Superior temporal gyrus (tissue), 1 donor: ENCODE measurements around the gene UBE2R2.
"Not testable (repeated sequence)": the region's sequence is repeated elsewhere in the genome, so short reads cannot be mapped to it uniquely, and the experiment has no call there.

ENCODE experiments used
- DNase-seq: peaks from one replicate; pipeline ENCODE4 v3.0.0-alpha.2; 2016; ENCODE audit errors: extremely low spot score

The UBE2R2 gene, protein sequence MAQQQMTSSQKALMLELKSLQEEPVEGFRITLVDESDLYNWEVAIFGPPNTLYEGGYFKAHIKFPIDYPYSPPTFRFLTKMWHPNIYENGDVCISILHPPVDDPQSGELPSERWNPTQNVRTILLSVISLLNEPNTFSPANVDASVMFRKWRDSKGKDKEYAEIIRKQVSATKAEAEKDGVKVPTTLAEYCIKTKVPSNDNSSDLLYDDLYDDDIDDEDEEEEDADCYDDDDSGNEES

DNA sequence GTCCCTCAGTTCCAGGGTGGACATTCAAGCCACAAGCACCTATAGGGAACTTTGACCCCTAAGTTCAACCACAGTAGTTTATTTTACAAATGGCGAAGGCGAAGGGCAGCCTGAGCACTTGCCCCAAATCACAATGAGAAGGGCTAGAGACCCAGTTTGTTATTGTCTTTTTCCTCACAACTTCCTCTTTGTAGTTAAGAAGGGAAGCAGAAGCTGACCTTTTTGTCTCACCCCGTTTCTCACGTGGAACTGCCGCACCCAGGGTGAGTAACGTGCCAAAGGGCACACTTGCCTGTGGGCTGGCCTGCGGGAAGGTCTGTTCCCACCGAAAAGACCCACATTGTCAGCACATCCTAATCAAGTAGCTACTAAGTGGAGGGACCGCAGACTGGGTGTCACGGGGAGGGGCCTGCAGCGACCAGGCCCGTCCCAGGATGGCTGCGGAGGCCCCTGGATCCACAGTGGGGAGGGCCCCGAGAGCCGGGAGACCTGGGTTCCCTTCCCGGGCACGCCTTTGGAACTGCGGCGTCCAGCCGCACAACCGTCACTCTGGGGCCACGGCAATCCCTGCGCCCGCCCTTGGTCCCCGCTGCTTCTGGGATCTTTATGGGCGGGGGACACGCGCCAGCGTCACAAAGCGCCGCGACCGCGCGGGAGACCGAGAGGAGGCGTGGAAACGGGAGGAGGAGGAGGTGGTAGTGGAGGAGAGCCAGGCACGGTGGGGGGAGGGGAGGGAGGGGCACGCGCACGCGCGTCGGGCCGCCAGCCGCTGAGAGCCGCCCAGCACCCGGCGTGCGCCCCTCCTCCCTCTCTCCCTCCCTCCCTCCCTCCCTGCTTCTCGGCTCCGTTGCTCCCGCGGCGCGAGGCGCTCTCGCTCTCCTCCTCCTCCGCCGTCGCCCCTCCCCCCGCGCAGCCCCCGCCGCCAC, at the start of gene UBE2R2:
Gene UBE2R2 (plus strand): TSS at position 834 of the 926 bp plus-strand sequence. CDS start 598 bp downstream, outside the sequence.
- DNase-seq = peak; percentile 90

DNA sequence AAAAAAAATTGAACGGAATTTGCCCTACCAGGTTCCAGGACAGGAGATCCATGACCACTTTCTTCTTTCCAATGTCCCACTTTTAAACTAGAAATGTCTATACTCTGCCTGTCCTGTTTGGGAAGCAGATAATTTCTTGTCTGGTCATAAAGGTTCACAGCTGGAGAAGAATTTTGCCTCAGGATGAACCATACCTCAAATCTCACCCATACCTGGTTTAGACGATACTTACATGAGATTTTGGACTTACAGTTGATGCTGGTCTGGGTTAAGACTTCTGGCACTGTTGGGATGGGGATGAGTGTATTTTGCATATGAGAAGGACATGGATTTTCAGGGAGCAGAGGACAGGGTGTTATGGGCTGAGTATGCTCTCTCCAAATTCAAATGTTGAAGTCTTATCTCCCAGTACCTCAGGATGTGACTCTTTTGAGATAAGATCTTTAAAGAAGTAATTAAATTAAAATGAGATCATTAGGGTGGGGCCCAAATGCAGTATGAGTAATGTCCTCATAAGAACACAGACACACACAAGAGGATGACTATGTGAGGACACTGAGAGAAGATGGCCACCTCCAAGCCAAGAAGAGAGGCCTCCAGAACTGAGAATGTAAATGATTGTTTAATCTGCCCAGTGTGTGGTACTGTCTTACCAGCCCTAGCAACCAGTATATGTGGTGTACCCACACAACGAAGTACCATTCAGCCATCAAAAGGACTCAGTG, 46.6 kb upstream of the UBE2R2 start:
- not testable (repeated sequence) for DNase-seq

DNA sequence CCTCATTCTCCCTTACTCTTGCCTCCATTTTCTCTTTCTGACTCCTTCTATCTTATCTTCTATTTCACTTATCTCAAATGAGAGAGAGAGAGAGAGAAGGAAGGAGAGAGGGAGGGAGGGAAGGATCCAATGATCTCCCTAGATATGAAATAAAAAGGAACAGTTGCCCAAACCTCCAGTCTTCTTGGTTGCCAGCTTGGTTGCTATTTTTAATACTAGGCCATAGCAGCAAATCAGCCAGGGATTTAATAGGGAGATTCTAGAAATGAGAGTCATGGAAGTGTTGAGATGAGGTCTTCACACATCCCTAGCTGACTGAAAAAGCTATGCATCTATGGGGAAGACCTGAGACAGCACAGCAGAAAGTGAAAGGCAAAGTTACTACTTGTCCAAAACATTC, 43.8 kb upstream of the UBE2R2 start:
- DNase-seq = not testable (repeated sequence)

- not testable (repeated sequence) for DNase-seq
Measured at GRCh38 chr9:33774074-33774659, 42.8 kb upstream of the UBE2R2 start.

- DNase-seq = no peak
Measured at GRCh38 chr9:33776578-33776977, 40.4 kb upstream of the UBE2R2 start.

DNA sequence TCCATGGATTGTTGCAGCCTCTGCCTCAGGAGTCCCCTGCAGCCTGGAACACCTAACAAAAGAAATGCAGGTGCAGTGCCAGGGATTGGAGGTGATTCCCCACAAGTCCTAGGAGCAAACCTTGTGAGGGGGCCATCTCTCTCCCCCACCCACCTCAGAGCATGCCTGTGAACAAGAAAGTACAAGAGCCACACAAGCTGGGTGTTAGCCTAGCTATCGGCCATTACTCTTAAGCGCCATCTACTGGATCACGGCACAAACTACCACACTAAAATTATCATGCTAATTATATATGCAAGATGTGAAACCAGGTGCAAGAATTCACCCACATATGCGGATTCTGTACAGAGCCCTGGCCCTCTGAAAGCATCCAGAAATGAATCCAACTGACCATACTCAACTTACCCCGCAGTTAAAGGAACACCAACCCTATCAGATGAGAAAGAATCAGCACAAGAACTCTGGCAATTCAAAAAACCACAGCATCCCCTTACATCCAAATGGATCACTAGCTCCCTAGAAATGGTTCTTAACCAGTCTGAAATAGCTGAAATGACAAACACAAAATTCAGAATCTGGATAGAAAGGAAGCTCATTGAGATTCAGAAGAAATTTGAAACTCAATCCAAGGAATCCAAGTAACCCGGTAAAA, 38.1 kb upstream of the UBE2R2 start:
- DNase-seq = peak; percentile 83

- no peak for DNase-seq
Measured at GRCh38 chr9:33780276-33780675, 36.7 kb upstream of the UBE2R2 start.

GRCh38 chr9:33781736-33782135, 35.2 kb upstream of the UBE2R2 start:
- DNase-seq = no peak

- no peak for DNase-seq
Measured at GRCh38 chr9:33782395-33783152, 34.4 kb upstream of the UBE2R2 start.

- no peak for DNase-seq
Measured at GRCh38 chr9:33785914-33786313, 31.0 kb upstream of the UBE2R2 start.

GRCh38 chr9:33786681-33787080, 30.3 kb upstream of the UBE2R2 start:
- no peak for DNase-seq

- DNase-seq = no peak
Measured at GRCh38 chr9:33787839-33788238, 29.1 kb upstream of the UBE2R2 start.

DNA sequence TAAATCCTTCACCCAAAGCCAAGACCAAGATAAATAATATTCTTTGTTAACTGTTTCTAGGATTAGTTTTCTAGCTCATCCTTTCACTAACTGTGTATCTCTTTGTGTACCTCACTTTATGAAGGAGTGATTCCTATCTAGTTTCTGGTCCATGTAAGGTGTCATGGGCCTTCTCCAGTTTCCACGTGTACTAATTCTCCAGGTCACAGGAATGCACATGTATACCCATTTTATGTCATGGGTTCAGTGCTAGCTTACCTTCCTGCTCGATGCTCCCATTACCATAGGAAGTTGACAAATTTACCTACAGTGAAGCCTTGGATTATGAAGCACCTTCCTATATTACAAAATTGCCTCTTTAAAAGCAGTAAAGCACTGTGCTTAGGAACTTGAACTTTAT, 27.5 kb upstream of the UBE2R2 start:
- DNase-seq = not testable (repeated sequence)

GRCh38 chr9:33791117-33791516, 25.8 kb upstream of the UBE2R2 start:
- no peak for DNase-seq

- DNase-seq = not testable (repeated sequence)
Measured at GRCh38 chr9:33793496-33793895, 23.5 kb upstream of the UBE2R2 start.

DNA sequence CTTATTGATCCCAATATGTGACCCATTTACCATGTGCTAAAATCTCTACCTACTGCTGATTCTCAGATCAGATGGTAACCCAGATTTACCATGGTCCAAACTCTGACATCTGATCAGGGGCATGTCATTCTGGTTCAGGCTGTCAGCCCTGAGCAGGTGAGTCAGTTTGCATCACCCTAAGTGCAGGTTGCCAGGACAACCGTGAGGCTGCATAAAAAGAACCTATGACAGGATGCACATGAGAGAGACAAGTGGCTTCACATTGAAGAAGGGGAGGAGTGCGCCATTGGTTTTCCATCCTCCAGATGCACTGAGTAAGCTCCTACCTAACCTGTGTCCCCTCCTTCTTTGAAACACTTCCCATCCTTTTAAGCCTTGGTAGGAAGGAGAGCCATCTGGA, 22.4 kb upstream of the UBE2R2 start:
- no peak for DNase-seq

DNA sequence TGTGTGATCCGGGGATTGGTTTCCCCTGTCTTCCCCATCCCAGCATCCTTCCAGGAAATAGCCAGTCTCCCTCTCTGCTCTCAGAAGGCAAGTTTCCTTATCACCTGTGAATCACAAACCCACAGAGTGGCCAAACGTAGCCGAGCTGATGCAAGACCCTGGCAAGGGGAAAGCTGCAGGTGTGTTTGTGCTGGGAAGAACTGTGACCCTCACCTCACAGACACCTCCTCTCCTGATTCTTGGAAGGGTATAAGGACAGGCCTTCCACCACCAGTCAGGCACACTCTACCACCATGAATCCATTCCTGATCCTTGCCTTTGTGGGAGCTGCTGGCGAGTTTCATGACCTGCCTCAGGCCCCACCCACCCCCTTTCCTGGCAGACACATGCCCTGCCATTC, 21.7 kb upstream of the UBE2R2 start, which contains the start of gene PRSS3:
Gene PRSS3 (plus strand): TSS at position 281 of the 400 bp plus-strand sequence. CDS start 13 bp downstream, at position 294.
- no peak for DNase-seq

DNA sequence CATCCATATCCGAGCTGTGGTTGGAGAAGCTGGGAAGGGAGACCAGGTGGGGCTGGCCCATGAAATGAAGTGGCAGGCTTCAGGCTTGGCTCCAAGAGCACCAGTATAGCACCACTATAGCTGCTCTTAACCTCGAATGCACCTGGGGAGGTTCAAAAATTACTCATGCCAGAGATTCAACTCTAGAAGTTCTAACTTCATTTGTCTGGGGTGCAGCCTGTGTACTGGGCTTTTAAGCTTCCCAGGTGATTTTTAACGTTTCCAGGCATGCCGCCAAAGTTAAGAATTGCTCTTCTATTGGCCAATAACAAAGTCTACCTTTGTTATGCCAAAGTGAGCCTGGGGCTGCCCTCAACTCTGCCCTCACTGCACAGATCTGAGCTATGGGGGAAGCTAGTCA, 21.1 kb upstream of the UBE2R2 start:
- DNase-seq = no peak

- not testable (repeated sequence) for DNase-seq
Measured at GRCh38 chr9:33796679-33797078, 20.3 kb upstream of the UBE2R2 start.

- DNase-seq = no peak
Measured at GRCh38 chr9:33797837-33798236, 19.1 kb upstream of the UBE2R2 start.
